Lower lobe of right lung (tissue), 2 donors: ENCODE measurements around the gene FOXI2. TPM values are rescaled to one million over a fixed set of nuclear protein-coding genes. Genes with fewer than 3 reads are reported as not detected.

Source experiments
- ATAC-seq, 2 donors: fragments of 200-7000 bp; cut with Tn5 transposase; one replicate each; pipeline ENCODE4 v1.9.1; 2020 to 2022; ENCODE audit warnings: mild to moderate bottlenecking in 2 of 2, moderate library complexity in 2 of 2
- DNase-seq: peaks from one replicate; pipeline ENCODE4 v3.0.0-alpha.2; 2020
- H3K27ac ChIP-seq: fragments of 200-600 bp; one replicate; pipeline ENCODE4 v1.8.0; 2022
- H3K27me3 ChIP-seq: fragments of 200-600 bp; one replicate; pipeline ENCODE4 v1.8.0; 2022; ENCODE audit warnings: low read depth
- H3K36me3 ChIP-seq: fragments of 200-600 bp; one replicate; pipeline ENCODE4 v1.8.0; 2022; ENCODE audit warnings: mild to moderate bottlenecking
- H3K4me1 ChIP-seq: fragments of 200-600 bp; one replicate; pipeline ENCODE4 v1.8.0; 2022
- H3K4me3 ChIP-seq: fragments of 200-600 bp; one replicate; pipeline ENCODE4 v1.8.0; 2022; ENCODE audit warnings: mild to moderate bottlenecking
- H3K9me3 ChIP-seq: fragments of 200-600 bp; one replicate; pipeline ENCODE4 v1.8.0; 2022
- intact Hi-C: fragments of 100-400 bp; cut with DNase I; formaldehyde crosslinking; loops from one replicate; pipeline ENCODE4 v1.11.0; 2022
- long read RNA-seq: library from polyadenylated mRNA; unstranded; transcript quantifications from one replicate; pipeline ENCODE4 v2.0.0, GENCODE V29; 2021
- total RNA-seq: library from RNA; stranded (reverse); fragmentation: NEBNext Ultra II Directional; extraction: Animal tissue kit (Norgen Biotek cat#: 25700); gene quantifications from one replicate; pipeline ENCODE4 v1.2.1, GENCODE V29; 2021
- TF ChIP-seq, protein P1 (sequence below): fragments of 200-600 bp; IDR thresholded peaks from one replicate; pipeline ENCODE4 v1.8.0; 2022; ENCODE audit warnings: antibody characterized with exemption, mild to moderate bottlenecking
- donor health status: DM: no; HTN: yes; CAD: no; lungs with severe emphysema.

The FOXI2 gene
- total RNA-seq: not detected
- long read RNA-seq: 0 reads

DNA sequence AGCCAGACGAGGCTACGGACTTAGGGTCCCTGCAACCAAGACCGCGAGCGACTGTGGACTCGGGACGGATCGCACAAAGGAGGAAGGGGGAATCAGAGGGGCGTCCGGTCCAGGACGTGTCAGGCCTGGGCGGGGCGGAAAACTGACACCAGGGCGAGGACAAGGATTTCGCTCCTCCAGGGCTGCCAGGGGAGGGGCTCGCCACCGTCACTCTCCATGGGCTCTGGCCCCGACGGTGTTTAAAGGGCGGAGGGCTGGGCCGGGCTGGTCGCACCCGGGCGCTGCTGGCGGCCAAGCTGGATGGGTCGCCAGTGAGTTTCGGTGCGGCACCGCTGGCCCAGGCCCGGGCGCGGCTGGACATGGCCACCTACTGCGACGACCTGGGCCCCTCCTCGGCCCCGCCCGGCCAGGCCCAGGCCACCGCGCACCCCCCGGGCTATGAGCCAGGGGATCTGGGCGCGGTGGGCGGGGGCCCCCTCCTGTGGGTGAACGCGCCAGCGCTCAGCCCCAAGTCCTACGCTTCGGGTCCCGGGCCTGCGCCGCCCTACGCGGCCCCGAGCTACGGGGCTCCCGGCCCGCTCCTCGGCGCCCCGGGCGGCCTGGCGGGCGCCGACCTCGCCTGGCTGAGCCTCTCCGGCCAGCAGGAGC is at the start of gene FOXI2:
TSS of gene FOXI2 (plus strand) at position 271 of the 648 bp plus-strand sequence. CDS start at position 360, 89 bp downstream.
- ATAC-seq (peak; percentile 16 to 42), DNase-seq (no peak)
- intact Hi-C loops: no loop called here
- TF ChIP-seq, protein P1, sequence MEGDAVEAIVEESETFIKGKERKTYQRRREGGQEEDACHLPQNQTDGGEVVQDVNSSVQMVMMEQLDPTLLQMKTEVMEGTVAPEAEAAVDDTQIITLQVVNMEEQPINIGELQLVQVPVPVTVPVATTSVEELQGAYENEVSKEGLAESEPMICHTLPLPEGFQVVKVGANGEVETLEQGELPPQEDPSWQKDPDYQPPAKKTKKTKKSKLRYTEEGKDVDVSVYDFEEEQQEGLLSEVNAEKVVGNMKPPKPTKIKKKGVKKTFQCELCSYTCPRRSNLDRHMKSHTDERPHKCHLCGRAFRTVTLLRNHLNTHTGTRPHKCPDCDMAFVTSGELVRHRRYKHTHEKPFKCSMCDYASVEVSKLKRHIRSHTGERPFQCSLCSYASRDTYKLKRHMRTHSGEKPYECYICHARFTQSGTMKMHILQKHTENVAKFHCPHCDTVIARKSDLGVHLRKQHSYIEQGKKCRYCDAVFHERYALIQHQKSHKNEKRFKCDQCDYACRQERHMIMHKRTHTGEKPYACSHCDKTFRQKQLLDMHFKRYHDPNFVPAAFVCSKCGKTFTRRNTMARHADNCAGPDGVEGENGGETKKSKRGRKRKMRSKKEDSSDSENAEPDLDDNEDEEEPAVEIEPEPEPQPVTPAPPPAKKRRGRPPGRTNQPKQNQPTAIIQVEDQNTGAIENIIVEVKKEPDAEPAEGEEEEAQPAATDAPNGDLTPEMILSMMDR: no peak
- peak within 1 kb of the TSS; percentile 8 for H3K4me3 ChIP-seq
- no peaks in the 10 kb centered on the region for H3K9me3 ChIP-seq
- peaks cover 11% of the 10 kb centered on the region for H3K4me1 ChIP-seq
- no peaks in the 10 kb centered on the region for H3K36me3 ChIP-seq
- H3K27ac ChIP-seq: no peak within 1 kb of the TSS
- H3K27me3 ChIP-seq: peaks cover 68% of the 10 kb centered on the region

DNA sequence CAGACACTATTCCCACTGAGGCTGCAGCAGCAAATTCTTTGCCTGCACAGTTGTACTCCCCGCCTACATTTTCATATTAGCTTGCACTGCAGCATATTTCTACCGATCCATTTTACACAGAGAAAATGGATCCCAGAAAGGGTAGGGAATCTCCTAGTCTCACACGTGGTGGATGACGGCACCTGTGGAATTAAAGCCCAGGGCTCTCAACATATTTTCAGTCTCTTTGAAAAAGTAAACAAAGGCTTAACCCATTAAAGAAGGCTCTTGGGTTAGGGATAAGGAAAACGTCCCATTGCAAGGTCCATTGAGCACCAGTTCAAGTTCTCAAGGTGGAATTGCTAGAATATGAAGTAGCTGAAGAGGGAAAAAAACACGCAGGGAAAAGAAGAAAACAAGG is 49.4 kb upstream of the FOXI2 start:
- no peaks in the 10 kb centered on the region for H3K4me1 ChIP-seq
- TF ChIP-seq, protein P1: no peak
- H3K36me3 ChIP-seq: no peaks in the 10 kb centered on the region
- no peaks in the 10 kb centered on the region for H3K27me3 ChIP-seq
- H3K4me3 ChIP-seq: no peak overlapping the region
- ATAC-seq: peak; percentile 85 to 92
- no peak for DNase-seq
- H3K27ac ChIP-seq: no peak overlapping the region
- intact Hi-C loops: no loop called here
- no peaks in the 10 kb centered on the region for H3K9me3 ChIP-seq

DNA sequence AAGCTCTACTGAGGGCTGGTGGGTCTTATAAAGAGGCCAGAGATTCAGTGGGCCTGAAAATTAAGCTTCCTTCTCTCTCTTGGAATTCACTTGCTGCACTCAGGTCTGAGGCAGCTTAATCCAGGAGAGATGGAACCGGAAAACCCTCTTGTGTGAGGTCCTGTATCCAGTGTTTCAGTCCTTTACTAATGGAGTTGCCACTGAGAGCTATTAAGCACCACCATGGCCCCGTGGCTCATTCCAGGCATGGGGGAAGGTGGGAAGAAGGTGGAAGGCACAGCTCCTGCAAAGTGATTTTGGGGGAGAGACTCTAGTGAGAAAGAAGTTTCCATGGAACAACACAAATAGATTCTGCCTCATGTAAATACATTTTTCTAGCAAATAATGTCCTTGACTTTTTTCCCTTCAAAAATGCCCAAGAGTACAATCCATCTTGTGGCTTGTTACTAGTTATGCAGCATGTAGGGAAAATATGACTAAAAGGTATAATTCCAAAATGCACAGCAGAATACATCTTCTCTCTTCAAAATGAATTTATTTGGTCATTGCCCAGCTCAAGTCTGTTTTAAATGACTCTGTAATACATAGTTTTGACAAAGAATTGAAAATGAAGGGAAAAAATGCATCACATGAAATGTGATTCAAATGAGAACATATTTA is 46.7 kb upstream of the FOXI2 start:
- DNase-seq (no peak), ATAC-seq (no peak)
- intact Hi-C loops: no loop called here
- Histone ChIP-seq H3K36me3 (no peaks in the 10 kb centered on the region), H3K27me3 (no peaks in the 10 kb centered on the region), H3K4me3 (no peak overlapping the region), H3K9me3 (no peaks in the 10 kb centered on the region), H3K27ac (no peak overlapping the region), H3K4me1 (no peaks in the 10 kb centered on the region)
- TF ChIP-seq, protein P1: no peak

DNA sequence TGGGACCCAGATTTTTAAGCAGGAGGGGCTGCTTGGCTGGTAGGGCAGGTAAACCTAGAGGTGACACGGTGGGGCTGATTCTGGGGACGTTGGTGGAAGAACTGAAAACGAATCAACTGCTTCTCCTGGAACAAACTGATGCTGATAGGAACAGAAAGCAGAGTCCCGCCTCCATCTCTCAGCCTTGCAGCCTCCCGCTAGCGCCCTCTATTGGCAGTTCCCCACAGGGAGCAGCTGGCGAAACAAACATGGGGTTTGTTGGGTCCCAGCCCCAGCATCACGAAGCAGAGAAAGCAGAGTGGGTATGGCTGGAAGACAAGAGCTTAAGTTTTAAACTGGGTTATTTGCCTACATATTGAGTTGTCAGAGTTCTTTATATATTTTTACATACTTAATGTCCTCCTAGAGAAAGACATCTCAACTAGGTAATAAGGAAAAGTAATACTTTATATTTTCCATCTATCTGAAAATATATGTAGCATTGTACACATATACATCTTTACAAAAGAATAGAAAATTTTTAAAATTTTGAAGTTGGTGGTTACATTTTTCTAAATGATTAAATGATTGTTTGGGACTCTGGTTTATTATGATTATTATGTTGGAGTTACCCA is 42.3 kb upstream of the FOXI2 start:
- peak; percentile 66 for DNase-seq
- Histone ChIP-seq H3K4me3 (no peak overlapping the region), H3K9me3 (no peaks in the 10 kb centered on the region), H3K4me1 (no peaks in the 10 kb centered on the region), H3K27ac (no peak overlapping the region), H3K27me3 (peaks cover 3% of the 10 kb centered on the region), H3K36me3 (no peaks in the 10 kb centered on the region)
- TF ChIP-seq, protein P1: peak; percentile 65
- intact Hi-C loops: no loop called here
- ATAC-seq: peak; percentile 80 to 84

DNA sequence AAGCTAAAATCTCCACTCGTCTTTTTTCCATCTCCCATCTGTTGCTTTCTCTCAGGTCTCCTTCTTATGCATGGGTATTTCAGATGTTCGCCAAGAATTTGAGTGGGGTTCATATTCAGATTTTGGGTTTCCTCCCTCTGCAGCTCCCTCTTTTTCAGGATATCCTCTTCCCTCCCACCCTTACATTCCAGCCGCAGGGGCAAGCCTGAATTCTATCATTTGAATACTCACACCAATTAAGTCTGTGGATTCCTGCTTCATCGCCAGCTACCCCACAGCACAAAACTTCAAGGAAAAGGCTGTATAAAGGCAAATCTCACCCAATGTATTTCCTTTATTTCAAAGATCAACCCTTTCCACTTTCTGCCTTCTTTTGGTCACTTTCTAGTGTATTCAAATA is 41.6 kb upstream of the FOXI2 start:
- H3K36me3 ChIP-seq: no peaks in the 10 kb centered on the region
- H3K27me3 ChIP-seq: peaks cover 3% of the 10 kb centered on the region
- TF ChIP-seq, protein P1: no peak
- DNase-seq: no peak
- H3K4me3 ChIP-seq: no peak overlapping the region
- no peaks in the 10 kb centered on the region for H3K9me3 ChIP-seq
- no peak for ATAC-seq
- H3K27ac ChIP-seq: no peak overlapping the region
- intact Hi-C loops: no loop called here
- H3K4me1 ChIP-seq: no peaks in the 10 kb centered on the region
